Kidney epithelial cell (primary cell): ENCODE results near the gene GATB. TPM values are rescaled to one million over a fixed set of nuclear protein-coding genes. Genes with fewer than 3 reads are reported as not detected.

ENCODE experiments used
- DNase-seq: peaks from one replicate; pipeline ENCODE4 v3.0.0-alpha.2; 2010; ENCODE audit warnings: low read depth
- H3K27me3 ChIP-seq: 2 replicates; pipeline ENCODE4 v1.6.0; 2011; ENCODE audit warnings: low read length; ENCODE audit not compliant: control insufficient read depth, insufficient read depth
- H3K36me3 ChIP-seq: 2 replicates; pipeline ENCODE4 v1.5.1; 2011; ENCODE audit warnings: low read length; ENCODE audit not compliant: control insufficient read depth, insufficient read depth
- H3K4me3 ChIP-seq: 2 replicates; pipeline ENCODE4 v1.5.1; 2011; ENCODE audit warnings: low read depth, mild to moderate bottlenecking, control low read depth, low read length
- CTCF ChIP-seq: IDR thresholded peaks from 2 replicates; pipeline ENCODE4 v1.5.1; 2011; ENCODE audit warnings: mild to moderate bottlenecking, moderate library complexity, low read length, control low read depth, inconsistent platforms; ENCODE audit not compliant: insufficient read depth, poor library complexity, severe bottlenecking
- total RNA-seq: library from RNA; depleted of rRNA; stranded (reverse); fragments of >200 nt; gene quantifications from 2 replicates; pipeline ENCODE4 v1.2.3, GENCODE V29; 2015

The GATB gene
- total RNA-seq, 1 donor from 2014 or later: 39.4 TPM

DNA sequence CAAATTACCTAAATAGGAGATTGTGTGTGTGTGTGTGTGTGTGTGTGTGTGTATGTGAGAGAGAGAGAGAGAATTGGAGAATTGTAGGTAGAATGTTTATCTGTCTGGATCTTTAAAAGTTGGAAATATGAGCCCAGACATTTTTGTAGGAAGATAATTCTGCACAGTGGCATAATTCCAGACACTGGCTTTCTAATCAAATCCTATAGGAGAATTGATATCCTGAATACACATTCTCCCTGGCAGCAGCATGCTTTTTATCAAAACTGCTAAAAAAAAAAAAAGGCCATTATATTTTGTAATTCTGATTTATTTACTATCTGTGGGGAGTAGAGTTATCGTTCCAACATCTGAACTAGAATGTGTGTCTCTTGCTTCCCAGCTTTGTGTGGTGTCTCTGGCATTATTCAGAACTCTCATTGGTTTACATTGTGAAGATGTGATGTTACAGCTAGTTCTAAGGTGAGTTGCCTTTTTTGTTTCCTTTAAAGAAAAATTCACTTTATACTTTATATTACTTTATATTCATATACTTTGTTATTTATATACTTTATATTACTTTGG is 122.4 kb downstream of the GATB start:
- no peak for TF ChIP-seq CTCF
- no peaks in the 10 kb centered on the region for H3K36me3 ChIP-seq
- no peaks in the 10 kb centered on the region for H3K27me3 ChIP-seq
- H3K4me3 ChIP-seq: no peak overlapping the region
- no peak for DNase-seq

DNA sequence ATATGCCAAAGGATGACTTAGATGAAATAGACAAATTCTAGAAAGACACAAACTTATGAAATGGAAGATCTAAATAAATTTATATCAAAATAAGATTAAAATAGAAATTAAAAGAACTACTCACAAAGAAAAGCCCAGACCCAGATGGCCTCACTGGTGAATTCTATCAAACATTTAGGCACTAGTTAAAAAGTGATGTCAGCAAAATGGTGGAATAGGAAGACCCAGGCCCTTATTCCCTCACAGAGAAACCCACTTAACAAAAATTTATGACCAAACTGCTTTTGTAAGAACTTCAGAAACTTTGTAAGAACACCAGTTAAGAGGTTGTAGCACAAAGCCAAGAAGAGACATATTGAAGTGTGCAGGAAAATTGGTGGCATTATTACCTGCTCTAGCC is 129.5 kb downstream of the GATB start:
- H3K27me3 ChIP-seq: no peaks in the 10 kb centered on the region
- no peak overlapping the region for H3K4me3 ChIP-seq
- DNase-seq: no peak
- no peaks in the 10 kb centered on the region for H3K36me3 ChIP-seq
- no peak for TF ChIP-seq CTCF

GRCh38 chr4:151629097-151629783 is 131.6 kb downstream of the GATB start:
- no peak overlapping the region for H3K4me3 ChIP-seq
- H3K36me3 ChIP-seq: no peaks in the 10 kb centered on the region
- H3K27me3 ChIP-seq: no peaks in the 10 kb centered on the region
- no peak for TF ChIP-seq CTCF
- DNase-seq: no peak

DNA sequence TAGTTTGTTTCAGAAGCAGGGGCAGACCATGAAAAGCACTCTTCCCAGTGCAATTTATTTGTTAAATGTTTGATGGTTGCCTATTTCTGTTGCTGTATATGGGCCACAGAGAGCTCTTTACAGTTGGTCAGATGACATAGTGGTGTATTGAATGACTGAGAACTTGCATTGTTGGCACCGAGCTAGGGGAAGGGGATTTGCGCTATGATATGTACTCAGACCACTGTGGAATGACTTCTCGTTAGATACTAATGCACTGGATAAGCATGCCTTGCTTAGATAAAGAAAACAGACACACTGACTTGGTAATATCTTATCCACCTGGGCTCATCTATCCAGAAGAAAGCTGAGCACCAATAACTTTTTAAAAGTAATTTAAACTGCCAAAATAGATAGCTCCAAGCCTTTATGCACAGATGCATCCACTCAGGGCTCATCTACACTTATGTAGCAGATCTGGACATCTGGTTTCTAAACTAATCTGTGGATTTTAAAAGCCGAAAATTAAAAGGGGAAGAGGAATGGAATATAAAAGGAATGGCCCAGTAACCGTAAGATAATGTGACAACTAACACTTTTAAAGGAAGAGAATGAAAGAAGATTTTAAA is 132.7 kb downstream of the GATB start:
- Histone ChIP-seq H3K27me3 (no peaks in the 10 kb centered on the region), H3K36me3 (no peaks in the 10 kb centered on the region), H3K4me3 (no peak overlapping the region)
- DNase-seq: no peak
- TF ChIP-seq CTCF: no peak

DNA sequence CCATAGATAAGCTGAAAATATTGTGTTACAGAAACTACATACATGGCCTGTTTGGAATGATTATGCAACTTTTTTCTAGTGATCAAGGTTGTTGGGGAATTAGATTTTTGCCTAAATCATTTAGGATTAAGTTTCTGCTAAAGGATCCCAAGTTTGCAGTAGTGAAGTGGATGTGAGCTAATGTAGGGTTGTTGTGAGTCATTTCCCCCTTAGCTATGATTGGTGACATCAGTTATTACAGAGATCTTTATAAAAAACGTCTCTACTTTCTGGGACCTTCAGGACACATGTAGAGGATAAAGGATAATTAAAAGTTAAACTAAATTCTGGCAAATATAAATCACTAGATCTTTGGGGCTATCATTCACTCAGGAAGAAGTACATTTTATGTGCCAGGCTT is 133.3 kb downstream of the GATB start:
- no peak for DNase-seq
- Histone ChIP-seq H3K4me3 (no peak overlapping the region), H3K27me3 (no peaks in the 10 kb centered on the region), H3K36me3 (no peaks in the 10 kb centered on the region)
- no peak for TF ChIP-seq CTCF

- H3K27me3 ChIP-seq: no peaks in the 10 kb centered on the region
- no peaks in the 10 kb centered on the region for H3K36me3 ChIP-seq
- H3K4me3 ChIP-seq: no peak overlapping the region
- TF ChIP-seq CTCF: no peak
- DNase-seq: no peak
Measured at GRCh38 chr4:151626751-151627150, 134.1 kb downstream of the GATB start.
